Activated T-cell treated with anti-CD3 and anti-CD28 coated beads for 1 hour (primary cell): Measurements from ENCODE around the gene BMERB1.
"Not testable (repeated sequence)": the region's sequence is repeated elsewhere in the genome, so short reads cannot be mapped to it uniquely, and the experiment has no call there.

ENCODE experiments used
- DNase-seq: peaks from one replicate; pipeline ENCODE4 v3.0.0-alpha.2; 2020; ENCODE audit warnings: low read depth

BMERB1 gene

GRCh38 chr16:15564604-15565339, 130.4 kb downstream of the BMERB1 start:
- no peak for DNase-seq

- DNase-seq: no peak
Observed at GRCh38 chr16:15566095-15566494, 131.7 kb downstream of the BMERB1 start.

DNA sequence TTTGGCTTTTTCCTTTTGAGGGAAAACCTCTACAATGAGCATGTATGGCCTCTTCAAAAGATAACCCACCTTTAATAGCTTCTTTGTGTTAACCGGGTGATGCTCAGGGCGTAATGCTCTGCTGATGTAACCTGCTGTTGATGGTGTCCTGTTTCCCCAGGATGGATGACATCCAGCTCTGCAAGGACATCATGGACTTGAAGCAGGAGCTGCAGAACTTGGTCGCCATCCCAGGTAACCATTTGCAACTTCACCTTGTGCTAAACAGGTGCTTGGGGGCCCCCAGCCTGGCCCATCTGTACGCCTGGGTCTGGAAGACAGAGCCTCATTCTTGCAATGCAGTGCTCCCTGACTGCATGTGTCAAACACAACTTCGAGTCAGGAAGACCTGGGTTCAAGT, 133.4 kb downstream of the BMERB1 start:
- no peak for DNase-seq

DNA sequence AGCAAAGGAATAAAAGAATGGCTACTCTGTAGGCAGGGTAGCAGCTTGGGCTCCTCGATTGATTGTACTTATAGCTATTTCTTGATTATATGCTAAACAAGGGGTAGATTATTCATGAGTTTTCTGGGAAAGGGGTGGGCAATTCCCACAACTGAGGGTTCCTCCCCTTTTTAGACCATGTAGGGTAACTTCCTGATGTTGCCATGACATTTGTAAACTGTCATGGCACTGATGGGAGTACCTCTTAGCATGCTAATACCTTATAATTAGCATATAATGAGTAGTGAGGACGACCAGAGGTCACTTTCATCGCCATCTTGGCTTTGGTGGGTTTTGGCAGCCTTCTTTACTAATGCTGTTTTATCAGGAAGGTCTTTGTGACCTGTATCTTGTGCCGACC, 136.3 kb downstream of the BMERB1 start:
- not testable (repeated sequence) for DNase-seq

DNA sequence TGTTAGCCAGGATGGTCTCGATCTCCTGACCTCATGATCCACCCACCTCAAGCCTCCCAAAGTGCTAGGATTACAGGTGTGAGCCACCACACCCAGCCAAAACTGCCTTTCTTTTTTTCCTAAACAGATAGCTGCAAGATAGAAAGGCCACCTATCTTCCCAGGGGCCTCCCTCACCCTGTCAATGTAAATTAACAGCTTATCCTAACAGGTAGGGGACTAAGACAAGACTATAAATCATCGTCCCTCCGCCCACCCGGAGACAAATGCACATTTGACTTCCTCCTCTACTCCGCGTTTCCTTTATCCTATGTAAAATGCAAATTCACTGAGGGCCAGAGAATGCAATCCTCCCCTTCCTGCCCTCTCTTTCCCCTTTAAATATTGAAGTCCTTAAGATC, 137.2 kb downstream of the BMERB1 start:
- no peak for DNase-seq

DNA sequence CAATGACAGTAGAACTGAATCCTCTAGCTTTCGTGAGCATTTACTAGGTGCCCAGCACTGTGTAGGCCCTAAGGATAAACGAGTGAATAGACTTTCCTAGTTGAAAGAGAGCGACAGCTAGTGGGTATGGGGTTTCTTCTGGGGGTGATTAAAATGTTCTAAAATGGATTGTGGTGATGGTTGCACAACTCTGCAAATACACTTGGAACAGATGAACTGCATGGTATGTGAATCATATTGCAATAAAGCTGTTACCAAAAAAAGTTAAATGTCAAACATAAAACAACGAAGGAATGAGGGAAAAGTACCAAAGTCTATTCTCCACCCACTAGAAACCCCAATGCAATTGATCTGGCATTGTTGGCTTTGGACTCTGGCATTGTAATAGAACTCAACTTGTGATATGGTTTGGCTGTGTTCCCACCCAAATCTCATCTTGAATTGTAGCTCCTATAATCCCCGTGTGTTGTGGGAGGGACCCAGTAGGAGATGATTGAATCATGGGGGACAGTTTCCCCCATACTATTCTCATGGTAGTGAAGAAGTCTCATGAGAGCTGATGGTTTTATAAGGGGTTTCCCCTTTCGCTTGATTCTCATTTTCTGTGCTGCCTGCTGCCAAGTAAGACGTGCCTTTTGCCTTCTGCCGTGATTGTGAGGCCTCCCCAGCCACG, 138.1 kb downstream of the BMERB1 start:
- DNase-seq: no peak

DNA sequence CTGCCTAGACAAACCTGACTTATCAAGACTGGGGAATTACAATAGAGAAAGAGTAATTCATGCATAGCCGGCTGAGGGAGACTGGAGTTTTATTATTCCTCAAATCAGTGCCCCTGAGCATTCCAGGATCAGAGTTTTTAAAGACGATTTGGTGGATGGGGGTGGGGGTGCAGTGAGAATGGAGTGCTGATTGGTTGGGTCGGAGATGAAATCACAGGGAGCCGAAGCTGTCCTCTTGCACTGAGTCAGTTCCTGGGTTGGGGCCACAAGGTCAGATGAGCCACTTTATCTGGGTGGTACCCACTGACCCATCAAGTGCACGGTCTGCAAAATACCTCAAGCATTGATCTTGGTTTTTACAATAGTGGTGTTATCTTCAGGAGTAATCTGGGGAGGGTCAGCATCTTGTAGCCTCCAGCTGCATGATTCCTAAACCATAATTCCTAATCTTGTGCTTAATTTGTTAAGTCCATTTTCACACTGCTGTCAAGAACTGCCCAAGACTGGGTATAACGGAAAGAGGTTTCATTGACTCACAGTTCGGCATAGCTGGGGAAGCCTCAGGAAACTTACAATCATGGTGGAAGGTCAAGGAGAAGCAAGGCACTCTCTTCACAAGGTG, 139.0 kb downstream of the BMERB1 start:
- DNase-seq: no peak

- DNase-seq: not testable (repeated sequence)
Observed at GRCh38 chr16:15573896-15574613, 139.7 kb downstream of the BMERB1 start.

DNA sequence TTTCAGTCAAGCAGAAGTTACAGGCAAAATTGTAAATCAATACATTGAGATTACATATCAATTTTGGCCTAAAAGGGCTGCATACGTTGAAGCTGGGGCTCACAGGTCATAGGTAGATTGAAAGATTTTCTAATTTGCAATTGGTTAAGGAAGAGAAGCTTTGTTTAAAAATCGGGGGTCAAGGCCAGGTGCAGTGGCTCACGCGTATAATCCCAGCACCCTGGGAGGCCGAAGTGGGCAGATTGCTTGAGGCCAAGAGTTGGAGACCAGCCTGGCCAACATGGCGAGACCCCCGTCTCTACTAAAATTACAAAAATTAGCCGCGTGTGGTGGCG, 140.2 kb downstream of the BMERB1 start:
- DNase-seq: no peak

DNA sequence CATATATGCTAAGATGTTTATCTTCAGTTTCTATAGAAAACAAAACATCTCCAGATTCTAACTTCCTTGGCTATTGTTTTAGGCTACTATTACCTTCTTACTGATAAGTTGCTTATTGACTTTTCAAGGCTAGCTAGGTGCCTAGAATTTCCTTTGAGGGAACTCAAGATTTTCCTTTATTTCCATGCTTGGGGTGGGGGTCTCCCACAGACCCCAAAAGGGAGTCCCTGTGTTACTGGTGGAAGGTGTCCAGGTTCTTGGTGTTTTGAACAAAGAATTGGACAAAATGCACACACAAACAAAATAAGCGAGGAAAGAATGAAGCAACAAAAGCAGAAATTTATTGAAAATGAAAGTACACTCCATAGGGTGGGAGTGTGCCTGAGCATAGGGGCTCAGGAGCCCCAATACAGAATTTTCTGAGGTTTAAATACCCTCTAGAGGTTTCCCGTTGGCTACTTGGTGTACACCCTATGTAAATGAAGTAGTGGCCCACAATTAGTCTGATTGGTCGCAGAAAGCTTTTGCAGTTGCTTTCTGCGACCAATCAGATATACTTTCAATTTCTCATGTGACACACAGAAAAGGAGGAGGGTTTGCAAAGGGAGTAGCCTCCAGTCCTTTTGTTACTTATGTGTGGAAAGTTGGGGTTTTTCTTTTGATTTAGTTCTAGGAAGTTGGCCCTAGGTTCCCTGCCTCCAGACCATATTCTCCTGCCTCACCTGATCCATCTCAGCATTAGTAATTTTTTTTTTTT, 141.1 kb downstream of the BMERB1 start:
- DNase-seq: no peak

GRCh38 chr16:15576960-15577958, 142.9 kb downstream of the BMERB1 start:
- DNase-seq: no peak

- DNase-seq: no peak
Observed at GRCh38 chr16:15578824-15579223, 144.4 kb downstream of the BMERB1 start.

- DNase-seq: no peak
Observed at GRCh38 chr16:15581127-15581815, 146.9 kb downstream of the BMERB1 start.

GRCh38 chr16:15583526-15583925, 149.1 kb downstream of the BMERB1 start:
- no peak for DNase-seq

GRCh38 chr16:15585956-15586355, 151.6 kb downstream of the BMERB1 start:
- DNase-seq: no peak

DNA sequence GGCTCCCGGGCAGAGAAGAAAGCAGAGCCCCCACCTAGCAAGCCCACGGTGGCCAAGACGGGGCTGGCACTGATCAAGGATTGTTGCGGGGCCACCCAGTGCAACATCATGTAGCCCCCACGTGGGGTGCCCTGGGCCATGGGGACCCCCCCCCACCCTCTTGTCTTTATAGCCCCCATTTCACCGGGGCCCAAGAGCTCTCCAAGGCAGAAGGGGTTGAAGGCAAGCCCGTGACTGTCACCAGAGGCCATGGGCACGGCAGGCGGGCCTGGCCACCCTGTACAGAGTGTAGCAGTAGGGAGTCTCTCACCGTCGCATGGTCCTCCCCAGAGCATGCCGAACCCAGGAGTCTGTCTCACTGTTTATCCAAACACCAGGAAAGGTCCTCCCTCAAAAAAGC, 152.3 kb downstream of the BMERB1 start:
- no peak for DNase-seq

- no peak for DNase-seq
Observed at GRCh38 chr16:15587152-15587825, 152.9 kb downstream of the BMERB1 start.

DNA sequence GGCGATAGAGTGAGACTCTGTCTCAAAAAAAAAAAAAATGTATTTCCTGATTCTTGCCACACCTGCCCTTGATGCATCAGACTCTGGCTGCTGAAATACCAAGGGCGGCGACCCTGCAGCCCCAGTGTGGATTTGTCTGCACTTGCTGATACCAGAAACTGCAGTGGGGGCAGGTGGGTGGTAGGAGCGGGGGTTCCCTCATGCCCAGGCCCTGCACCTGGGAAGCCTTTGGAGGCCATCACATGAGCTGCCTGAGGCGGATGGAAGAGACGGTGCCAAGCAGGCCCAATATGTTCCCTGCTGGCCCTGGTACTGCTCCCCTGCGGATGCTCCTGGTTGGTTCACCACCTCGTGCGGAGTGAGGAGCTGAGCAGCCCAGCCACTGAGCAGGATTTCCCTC, 157.9 kb downstream of the BMERB1 start:
- DNase-seq: peak; percentile 12

DNA sequence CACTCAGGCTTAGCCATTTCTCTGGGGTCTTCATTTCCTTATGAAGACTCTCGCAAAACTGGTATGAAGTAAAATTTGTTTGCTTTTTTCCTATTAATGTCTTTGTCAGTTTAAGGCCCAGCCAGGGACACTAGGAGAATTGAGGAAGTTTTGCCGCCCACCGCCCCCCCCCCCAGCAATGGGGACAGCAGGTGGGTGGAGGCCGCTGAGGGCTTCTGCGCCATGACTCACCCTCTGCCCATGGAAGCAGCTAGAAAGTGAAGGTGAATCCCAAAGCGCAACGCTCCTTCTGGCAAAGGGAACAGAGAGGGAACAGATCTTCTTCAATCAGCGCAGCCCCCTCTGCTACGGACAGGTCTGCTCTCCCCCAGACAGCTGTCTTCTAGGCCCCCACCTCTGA, 158.8 kb downstream of the BMERB1 start:
- no peak for DNase-seq
